Measurements from ENCODE around the gene VPS26C. TPM values are rescaled to one million over a fixed set of nuclear protein-coding genes. Genes with fewer than 3 reads are reported as not detected.

VPS26C gene
- total RNA-seq, 1 donor from 2014 or later: 63.8 TPM

DNA sequence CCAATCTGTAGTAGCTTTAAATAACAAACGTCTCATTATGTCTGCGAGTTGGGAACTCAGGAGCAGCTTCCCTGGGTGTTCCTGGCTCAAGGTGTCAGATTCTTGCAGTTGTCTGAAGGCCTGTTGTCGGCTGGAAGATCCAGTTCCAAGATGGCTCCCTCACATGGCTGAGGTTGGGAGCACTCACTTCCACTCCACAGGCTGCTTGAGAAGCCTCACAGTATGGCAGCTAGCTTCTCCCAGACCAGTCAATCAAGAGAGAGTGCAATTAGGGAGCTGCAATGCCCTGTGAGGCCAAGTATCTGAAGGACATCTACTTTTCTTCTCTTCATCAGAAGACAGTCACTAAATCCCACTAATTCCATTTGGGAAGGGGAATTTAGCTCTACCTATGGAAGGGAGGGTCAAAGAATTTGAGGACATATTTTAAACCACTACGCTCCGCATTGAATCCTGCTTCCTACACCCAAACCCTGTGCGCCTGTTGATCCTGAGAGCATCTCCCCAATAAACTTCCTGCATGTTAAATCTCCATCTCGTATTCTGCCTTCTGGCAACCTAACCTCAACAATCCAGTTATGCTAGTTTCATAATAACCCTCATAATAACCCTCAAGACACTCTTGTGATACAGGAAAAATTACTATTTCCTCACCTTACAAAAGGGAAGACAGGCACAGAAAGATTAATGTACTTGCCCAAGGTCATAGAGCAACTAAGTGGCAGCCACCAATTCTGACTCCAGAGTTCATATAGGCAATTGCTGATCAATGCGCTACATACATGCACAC lies 3.6 kb upstream of the VPS26C start:
- peaks cover 10% of the 10 kb centered on the region for H3K4me1 Mint-ChIP-seq (ENCODE audit: unreplicated experiment)
- no peaks in the 10 kb centered on the region for H3K9me3 Mint-ChIP-seq (ENCODE audit: unreplicated experiment)
- no peak for DNase-seq (ENCODE audit: low spot score)
- no peak overlapping the region for H3K4me3 Mint-ChIP-seq (ENCODE audit: unreplicated experiment)
- no peaks in the 10 kb centered on the region for H3K36me3 Mint-ChIP-seq (ENCODE audit: low read depth, unreplicated experiment)
- peaks cover 6% of the 10 kb centered on the region for H3K27me3 Mint-ChIP-seq (ENCODE audit: unreplicated experiment)
- no peak overlapping the region for H3K27ac Mint-ChIP-seq (ENCODE audit: unreplicated experiment)
- TF ChIP-seq, protein P1, sequence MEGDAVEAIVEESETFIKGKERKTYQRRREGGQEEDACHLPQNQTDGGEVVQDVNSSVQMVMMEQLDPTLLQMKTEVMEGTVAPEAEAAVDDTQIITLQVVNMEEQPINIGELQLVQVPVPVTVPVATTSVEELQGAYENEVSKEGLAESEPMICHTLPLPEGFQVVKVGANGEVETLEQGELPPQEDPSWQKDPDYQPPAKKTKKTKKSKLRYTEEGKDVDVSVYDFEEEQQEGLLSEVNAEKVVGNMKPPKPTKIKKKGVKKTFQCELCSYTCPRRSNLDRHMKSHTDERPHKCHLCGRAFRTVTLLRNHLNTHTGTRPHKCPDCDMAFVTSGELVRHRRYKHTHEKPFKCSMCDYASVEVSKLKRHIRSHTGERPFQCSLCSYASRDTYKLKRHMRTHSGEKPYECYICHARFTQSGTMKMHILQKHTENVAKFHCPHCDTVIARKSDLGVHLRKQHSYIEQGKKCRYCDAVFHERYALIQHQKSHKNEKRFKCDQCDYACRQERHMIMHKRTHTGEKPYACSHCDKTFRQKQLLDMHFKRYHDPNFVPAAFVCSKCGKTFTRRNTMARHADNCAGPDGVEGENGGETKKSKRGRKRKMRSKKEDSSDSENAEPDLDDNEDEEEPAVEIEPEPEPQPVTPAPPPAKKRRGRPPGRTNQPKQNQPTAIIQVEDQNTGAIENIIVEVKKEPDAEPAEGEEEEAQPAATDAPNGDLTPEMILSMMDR (IDR thresholded peaks at IDR 0.05; ENCODE audit: unreplicated experiment): no peak

DNA sequence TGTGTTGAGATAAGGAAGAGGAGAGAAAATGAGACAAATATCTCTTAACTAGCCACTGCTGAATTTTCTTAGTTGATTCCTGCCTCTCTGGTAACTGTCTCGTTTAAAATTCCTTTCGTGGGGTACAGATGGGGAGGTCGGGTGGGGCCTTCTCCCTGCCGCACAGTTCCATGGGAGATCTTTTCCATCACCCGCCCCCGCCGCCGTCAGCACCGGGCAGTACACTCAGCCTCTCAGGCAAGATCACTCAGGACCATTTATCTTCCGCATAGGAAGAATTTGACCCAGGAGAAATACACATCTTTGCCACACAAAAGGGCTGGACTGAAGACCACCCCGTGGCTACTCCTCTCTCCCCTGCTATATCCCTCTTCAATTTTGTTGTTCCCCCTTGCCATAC lies 2.3 kb upstream of the VPS26C start:
- no peaks in the 10 kb centered on the region for H3K9me3 Mint-ChIP-seq (ENCODE audit: unreplicated experiment)
- peaks cover 19% of the 10 kb centered on the region for H3K4me1 Mint-ChIP-seq (ENCODE audit: unreplicated experiment)
- no peak overlapping the region for H3K27ac Mint-ChIP-seq (ENCODE audit: unreplicated experiment)
- peaks cover 6% of the 10 kb centered on the region for H3K27me3 Mint-ChIP-seq (ENCODE audit: unreplicated experiment)
- DNase-seq (ENCODE audit: low spot score): no peak
- H3K4me3 Mint-ChIP-seq (ENCODE audit: unreplicated experiment): peak overlapping the region; percentile 32
- no peaks in the 10 kb centered on the region for H3K36me3 Mint-ChIP-seq (ENCODE audit: low read depth, unreplicated experiment)
- TF ChIP-seq, protein P1 (IDR thresholded peaks at IDR 0.05; ENCODE audit: unreplicated experiment): no peak

DNA sequence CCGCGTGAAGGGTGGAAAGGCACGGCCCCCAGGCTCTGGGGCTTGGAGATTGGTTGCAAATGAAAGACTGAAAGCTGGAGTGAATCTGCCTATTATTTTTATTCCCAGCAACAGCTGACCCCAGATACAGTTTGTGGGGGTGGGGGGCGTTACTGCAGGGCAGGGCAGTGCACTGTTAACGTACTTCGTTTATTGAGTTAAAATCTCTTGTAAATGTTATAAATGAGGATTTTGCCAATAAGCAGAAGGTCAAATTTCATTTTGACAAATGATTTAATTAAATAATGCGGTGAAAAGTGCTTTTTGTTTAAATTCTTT lies 1.0 kb upstream of the VPS26C start:
- H3K27ac Mint-ChIP-seq (ENCODE audit: unreplicated experiment): peak overlapping the region; percentile 42
- peaks cover 6% of the 10 kb centered on the region for H3K27me3 Mint-ChIP-seq (ENCODE audit: unreplicated experiment)
- TF ChIP-seq, protein P1 (IDR thresholded peaks at IDR 0.05; ENCODE audit: unreplicated experiment): no peak
- DNase-seq (ENCODE audit: low spot score): no peak
- H3K9me3 Mint-ChIP-seq (ENCODE audit: unreplicated experiment): no peaks in the 10 kb centered on the region
- H3K4me3 Mint-ChIP-seq (ENCODE audit: unreplicated experiment): peak overlapping the region; percentile 88
- no peaks in the 10 kb centered on the region for H3K36me3 Mint-ChIP-seq (ENCODE audit: low read depth, unreplicated experiment)
- peaks cover 25% of the 10 kb centered on the region for H3K4me1 Mint-ChIP-seq (ENCODE audit: unreplicated experiment)

DNA sequence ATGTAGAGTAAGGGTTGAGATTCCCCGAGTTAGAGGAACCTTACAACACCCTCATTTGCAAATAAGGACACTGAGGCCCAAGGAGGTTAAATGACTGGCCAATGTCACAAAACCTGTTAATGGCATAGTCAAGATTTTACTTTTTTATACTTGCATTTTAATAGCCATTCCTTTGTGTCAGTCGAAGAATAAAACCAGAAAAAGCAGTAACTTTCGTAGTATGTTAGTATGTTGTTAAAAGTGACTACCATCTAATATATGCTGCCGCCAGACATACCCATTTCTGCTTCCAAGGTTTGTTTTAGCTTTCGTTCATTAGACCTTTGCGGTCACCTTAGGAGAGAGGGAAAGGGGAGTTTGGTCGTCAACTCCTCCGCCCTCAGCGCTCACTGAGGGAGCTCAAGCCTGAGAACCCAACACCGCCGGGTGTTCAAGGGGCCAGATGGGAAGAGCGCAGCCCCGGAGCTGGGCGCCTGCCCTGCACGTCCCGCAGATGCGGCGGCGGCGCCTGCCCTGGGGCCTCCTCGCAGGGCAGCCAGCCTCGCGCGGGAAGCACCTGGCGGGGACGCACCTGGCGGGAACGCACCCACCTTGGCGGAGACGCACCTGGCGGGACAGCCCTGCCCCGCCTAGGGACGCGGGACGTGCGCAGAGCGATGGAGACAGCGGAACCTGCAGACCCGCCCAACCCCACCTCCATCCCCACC lies 466 bp downstream of the VPS26C start:
- Mint-ChIP-seq H3K9me3 (ENCODE audit: unreplicated experiment) (no peaks in the 10 kb centered on the region), H3K27ac (ENCODE audit: unreplicated experiment) (peak overlapping the region; percentile 87), H3K36me3 (ENCODE audit: low read depth, unreplicated experiment) (no peaks in the 10 kb centered on the region), H3K4me1 (ENCODE audit: unreplicated experiment) (peaks cover 25% of the 10 kb centered on the region), H3K4me3 (ENCODE audit: unreplicated experiment) (peak overlapping the region; percentile 98), H3K27me3 (ENCODE audit: unreplicated experiment) (peaks cover 6% of the 10 kb centered on the region)
- TF ChIP-seq, protein P1 (IDR thresholded peaks at IDR 0.05; ENCODE audit: unreplicated experiment): no peak
- DNase-seq (ENCODE audit: low spot score): peak; percentile 54

DNA sequence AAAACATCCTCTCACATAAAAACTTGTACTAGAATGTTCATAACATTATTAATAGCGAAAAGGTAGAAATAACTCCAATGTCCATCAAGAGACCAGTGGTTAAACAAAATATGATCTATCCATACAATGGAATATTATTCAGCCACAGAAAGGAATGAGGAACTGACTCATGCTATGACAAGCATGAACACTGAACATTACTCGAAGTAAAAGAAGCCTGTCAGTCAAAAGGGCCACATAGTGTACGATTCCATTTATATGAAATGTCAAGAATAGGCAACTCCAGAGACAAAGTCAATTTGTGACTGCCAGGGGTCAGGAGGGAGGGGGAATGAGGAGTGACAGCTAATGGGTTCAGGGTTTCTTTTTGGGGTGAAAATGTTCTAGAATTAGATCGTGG lies 2.3 kb downstream of the VPS26C start:
- DNase-seq (ENCODE audit: low spot score): no peak
- H3K4me1 Mint-ChIP-seq (ENCODE audit: unreplicated experiment): peaks cover 25% of the 10 kb centered on the region
- H3K36me3 Mint-ChIP-seq (ENCODE audit: low read depth, unreplicated experiment): no peaks in the 10 kb centered on the region
- peak overlapping the region; percentile 25 for H3K4me3 Mint-ChIP-seq (ENCODE audit: unreplicated experiment)
- no peaks in the 10 kb centered on the region for H3K9me3 Mint-ChIP-seq (ENCODE audit: unreplicated experiment)
- H3K27me3 Mint-ChIP-seq (ENCODE audit: unreplicated experiment): peaks cover 6% of the 10 kb centered on the region
- TF ChIP-seq, protein P1 (IDR thresholded peaks at IDR 0.05; ENCODE audit: unreplicated experiment): no peak
- H3K27ac Mint-ChIP-seq (ENCODE audit: unreplicated experiment): no peak overlapping the region

Data from endothelial cell (in vitro differentiated cells).